GM18505 (cell line): Measurements from ENCODE around the gene OSBP2.

Experiments
- ATAC-seq: cut with Tn5 transposase; IDR thresholded peaks from one replicate; pipeline ENCODE4 v1.9.1; 2021; ENCODE audit not compliant: unreplicated experiment
- POLR2A ChIP-seq: IDR thresholded peaks from 4 replicates; pipeline ENCODE4 v1.6.1; 2011; ENCODE audit warnings: borderline replicate concordance; ENCODE audit not compliant: insufficient read depth, insufficient read length; ENCODE audit errors: extremely low read depth

Gene OSBP2

GRCh38 chr22:30933457-30933856 is 238.8 kb downstream of the OSBP2 start:
- ATAC-seq, result no peak
- TF ChIP-seq POLR2A, result no peak

GRCh38 chr22:30934053-30934452 is 239.4 kb downstream of the OSBP2 start:
- ATAC-seq, result no peak
- TF ChIP-seq POLR2A, result no peak

- TF ChIP-seq POLR2A, result no peak
- ATAC-seq, result no peak
Measured at GRCh38 chr22:30940685-30941362, 246.2 kb downstream of the OSBP2 start.

GRCh38 chr22:30941363-30941740 is 246.7 kb downstream of the OSBP2 start:
- ATAC-seq, result no peak
- no peak for TF ChIP-seq POLR2A

GRCh38 chr22:30943368-30943767 is 248.7 kb downstream of the OSBP2 start:
- no peak for ATAC-seq

GRCh38 chr22:30944986-30945385 is 250.3 kb downstream of the OSBP2 start:
- no peak for TF ChIP-seq POLR2A
- no peak for ATAC-seq

More at GRCh38 chr22:30943368-30943767, 248.7 kb downstream of the OSBP2 start:
- no peak for TF ChIP-seq POLR2A

- ATAC-seq, result no peak
- no peak for TF ChIP-seq POLR2A
Measured at GRCh38 chr22:30945653-30946052, 251.0 kb downstream of the OSBP2 start.

GRCh38 chr22:30946354-30946753 is 251.7 kb downstream of the OSBP2 start:
- ATAC-seq, result no peak
- no peak for TF ChIP-seq POLR2A

GRCh38 chr22:30947173-30947815 is 252.6 kb downstream of the OSBP2 start:
- no peak for TF ChIP-seq POLR2A
- ATAC-seq, result no peak

- no peak for TF ChIP-seq POLR2A
- no peak for ATAC-seq
Measured at GRCh38 chr22:30947816-30948454, 253.3 kb downstream of the OSBP2 start.

GRCh38 chr22:30948930-30949342 is 254.3 kb downstream of the OSBP2 start:
- no peak for ATAC-seq
- no peak for TF ChIP-seq POLR2A

- no peak for TF ChIP-seq POLR2A
- ATAC-seq, result no peak
Measured at GRCh38 chr22:30949934-30950660, 255.4 kb downstream of the OSBP2 start.

GRCh38 chr22:30953206-30953605 is 258.5 kb downstream of the OSBP2 start:
- ATAC-seq, result no peak
- no peak for TF ChIP-seq POLR2A
